HepG2 (cell line): ENCODE results near the gene PLD4. TPM values are rescaled to one million over a fixed set of nuclear protein-coding genes. Genes with fewer than 3 reads are reported as not detected.

Experiments used
- ATAC-seq: fragments of 200-7000 bp; cut with Tn5 transposase; 3 replicates; pipeline ENCODE4 v1.9.1; 2020; ENCODE audit warnings: mild to moderate bottlenecking, moderate library complexity
- BruUV-seq: library from RNA; stranded (reverse); fragments of 400-500 nt; replicated peaks from 2 replicates; lab custom pipeline; 2021; lab: Mats Ljungman, UMichigan
- CTCF ChIA-PET: fragments of 300-600 bp; formaldehyde crosslinking; extraction: SDS; loops from one replicate; lab custom pipeline; 2021; ENCODE audit warnings: low total read pairs, inconsistent platforms, low intra/inter-chr PET ratio; lab: Yijun Ruan, JAX
- POLR2A ChIA-PET: fragments of 350-600 bp; sonication (Branson Sonifier 250); formaldehyde crosslinking; loops from one replicate; lab custom pipeline; 2020; ENCODE audit warnings: antibody characterized with exemption, inconsistent platforms; lab: Yijun Ruan, JAX
- DNase-seq: peaks from one replicate; pipeline ENCODE4 v3.0.0-alpha.2; 2015; ENCODE audit warnings: low spot score
- FAIRE-seq: peaks from 3 replicates; lab custom pipeline; 2011; peaks lifted over from hg19 to GRCh38; lab: Jason Lieb, UNC
- H2AFZ ChIP-seq: one replicate; pipeline ENCODE4 v1.6.1; 2011; ENCODE audit warnings: low read length, inconsistent platforms
- H3K27ac ChIP-seq: fragments of 300-600 bp; 3 replicates; pipeline ENCODE4 v1.8.0; 2011; ENCODE audit warnings: mixed run types, mild to moderate bottlenecking, mixed read lengths, low read length, inconsistent platforms; ENCODE audit not compliant: insufficient read depth; ENCODE audit errors: extremely low read length
- H3K27me3 ChIP-seq, 2 experiments: fragments of 200-600 bp in 1 of 2; 2 replicates in 1 of 2; 3 replicates in 1 of 2; pipeline versions ENCODE4 v1.6.0 to v1.8.0; 2011; ENCODE audit warnings: low read length in 2 of 2, mild to moderate bottlenecking in 2 of 2, moderate library complexity in 2 of 2, inconsistent platforms in 1 of 2; ENCODE audit not compliant: insufficient read depth in 2 of 2, control insufficient read depth in 1 of 2
- H3K36me3 ChIP-seq, 2 experiments: fragments of 200-600 bp in 1 of 2; replicated peaks in 1 of 2; 2 replicates in 1 of 2; 3 replicates in 1 of 2; pipeline versions ENCODE4 v1.5.1 to v1.8.0; 2011; ENCODE audit warnings: low read length in 2 of 2, inconsistent platforms in 1 of 2; ENCODE audit not compliant: insufficient read depth in 2 of 2, control insufficient read depth in 1 of 2
- H3K4me1 ChIP-seq: 2 replicates; pipeline ENCODE4 v1.5.1; 2012; ENCODE audit warnings: low read length, inconsistent platforms; ENCODE audit not compliant: insufficient read depth
- H3K4me2 ChIP-seq: 2 replicates; pipeline ENCODE4 v1.6.0; 2011; ENCODE audit warnings: low read depth, low read length, inconsistent platforms
- H3K4me3 ChIP-seq, 3 experiments: fragments of 200-600 bp in 1 of 3; sonication (generic), shearing (Covaris generic) in 1 of 3; replicated peaks in 1 of 3; 2 replicates each; pipeline ENCODE4 v1.5.1; 2011 to 2016; ENCODE audit warnings: low read length in 3 of 3, inconsistent platforms in 2 of 3, low read depth in 2 of 3, mild to moderate bottlenecking in 2 of 3, control low read depth in 1 of 3, mixed read lengths in 1 of 3; ENCODE audit not compliant: insufficient read depth in 1 of 3
- H3K79me2 ChIP-seq: one replicate; pipeline ENCODE4 v1.6.1; 2011; ENCODE audit warnings: low read length, inconsistent platforms; ENCODE audit not compliant: insufficient read depth
- H3K9ac ChIP-seq: 2 replicates; pipeline ENCODE4 v1.6.0; 2011; ENCODE audit warnings: mild to moderate bottlenecking, low read depth, low read length, inconsistent platforms; ENCODE audit not compliant: insufficient read depth
- H3K9me3 ChIP-seq: 2 replicates; pipeline ENCODE4 v1.5.1; 2012; ENCODE audit warnings: mild to moderate bottlenecking, low read length
- H4K20me1 ChIP-seq: 2 replicates; pipeline ENCODE4 v1.6.0; 2011; ENCODE audit warnings: inconsistent platforms, mild to moderate bottlenecking, low read length, moderate library complexity; ENCODE audit not compliant: insufficient read depth
- AGO2 ChIP-seq: fragments of 200-400 bp; formaldehyde crosslinking; optimal IDR thresholded peaks from 2 replicates; pipeline ENCODE3; 2017; ENCODE audit warnings: mild to moderate bottlenecking, low read depth, low read length, moderate library complexity
- ATF6 ChIP-seq: sonication (generic); formaldehyde crosslinking; conservative IDR thresholded peaks from 2 replicates; pipeline ENCODE4 v1.4.0; 2020; ENCODE audit warnings: missing genetic modification reagents
- BRCA1 ChIP-seq: sonication (generic); formaldehyde crosslinking; IDR thresholded peaks from 2 replicates; pipeline ENCODE4 v1.4.0; 2020; ENCODE audit warnings: missing genetic modification reagents
- PLRG1 ChIP-seq: fragments of 450-650 bp; conservative IDR thresholded peaks from 2 replicates; pipeline ENCODE4 v1.6.1; 2016
- RNF219 ChIP-seq: sonication (generic); formaldehyde crosslinking; IDR thresholded peaks from 2 replicates; pipeline ENCODE4 v1.5.0; 2020; ENCODE audit warnings: mild to moderate bottlenecking, missing genetic modification reagents
- SRSF4 ChIP-seq: fragments of 200-400 bp; formaldehyde crosslinking; IDR thresholded peaks from one replicate; pipeline ENCODE4 v1.6.1; 2018; ENCODE audit warnings: mild to moderate bottlenecking, low read depth, low read length, moderate library complexity; ENCODE audit not compliant: poor library complexity, severe bottlenecking
- TP53 ChIP-seq: sonication (generic); formaldehyde crosslinking; conservative IDR thresholded peaks from 2 replicates; pipeline ENCODE4 v1.4.0; 2020; ENCODE audit warnings: missing genetic modification reagents
- TRIM22 ChIP-seq: fragments of 450-650 bp; IDR thresholded peaks from 2 replicates; pipeline ENCODE4 v1.6.1; 2017
- ZKSCAN1 ChIP-seq: fragments of 150-350 bp; IDR thresholded peaks from 2 replicates; pipeline ENCODE4 v1.6.1; 2014; ENCODE audit warnings: low read length
- WGBS: methylation state at CpG from one replicate; pipeline ENCODE4 v1.1.6; 2017; ENCODE audit warnings: low lambda C conversion rate; 5-methylcytosine and 5-hydroxymethylcytosine counted together
- in situ Hi-C: cut with HindIII; loops from 2 replicates; pipeline ENCODE4 v1.10.0; 2017; ENCODE audit warnings: low pct_unique_long_range_greater_than_20kb; ENCODE audit not compliant: extremely low pct_ligation_motif_present
- intact Hi-C: fragments of 100-400 bp; cut with micrococcal nuclease; formaldehyde crosslinking; loops from one replicate; pipeline ENCODE4 v1.10.0; 2022; ENCODE audit not compliant: unreplicated experiment
- polyA plus RNA-seq, 8 experiments: library from polyadenylated mRNA; depleted of rRNA in 3 of 8; stranded (reverse) in 7 of 8; unstranded in 1 of 8; fragments of >200 nt; fragmentation: Illumina TruSeq in 4 of 8; extraction: Trizol in 4 of 8; gene quantifications; 2 replicates each; pipeline versions ENCODE4 v1.2.1 to v1.2.3, GENCODE V29; 2011 to 2016; ENCODE audit warnings: low read depth in 4 of 8, missing spikeins in 1 of 8, mixed read lengths in 1 of 8; ENCODE audit not compliant: insufficient read depth in 1 of 8
- total RNA-seq, 5 experiments: library from RNA; depleted of rRNA; stranded (reverse); fragments of >200 nt; fragmentation: Illumina TruSeq; extraction: Trizol; gene quantifications; 2 replicates each; pipeline ENCODE4 v1.2.3, GENCODE V29; 2016; ENCODE audit warnings: low read depth in 1 of 5

Gene PLD4
- total and polyA plus RNA-seq, 2 of the 13 experiments (the other 11 are each of a cell fraction or from before 2014, with no cell fraction given), result not detected

DNA sequence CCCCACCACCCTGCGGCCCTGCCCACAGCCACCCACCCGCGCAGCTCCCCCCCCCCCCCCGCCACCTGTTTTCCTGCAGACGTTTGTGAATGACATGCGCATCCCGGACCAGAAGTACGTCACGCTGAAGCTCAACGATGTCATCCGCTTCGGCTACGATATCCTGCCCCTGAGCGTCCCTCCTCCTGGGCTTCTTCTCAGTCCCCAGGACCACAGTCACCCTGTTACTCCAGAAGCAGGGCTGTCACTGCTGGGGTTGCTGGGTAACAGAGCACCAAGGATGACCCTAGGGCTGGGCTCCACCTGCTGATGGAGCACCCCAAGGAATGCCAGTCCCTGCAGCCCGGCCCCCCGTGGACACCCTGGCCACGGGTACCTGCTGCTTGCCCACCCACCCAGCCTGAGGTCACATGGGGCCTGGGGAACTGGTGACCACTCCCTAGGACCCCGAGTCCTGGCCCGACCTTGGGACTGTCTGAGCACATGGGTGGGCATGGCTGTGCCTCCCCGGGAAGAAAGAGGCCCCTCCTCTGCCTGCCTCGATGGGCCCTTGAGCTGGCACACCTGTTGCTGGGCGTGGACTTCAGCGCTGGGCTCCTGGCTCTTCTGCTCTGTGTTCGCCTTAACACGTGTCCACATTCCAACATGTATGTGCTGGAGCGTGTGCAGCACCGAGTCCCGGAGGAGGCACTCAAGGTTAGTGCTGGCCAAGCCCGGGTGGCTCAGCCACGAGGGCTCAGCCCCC is 46.7 kb upstream of the PLD4 start (continued):
- TF ChIP-seq TRIM22 (no peak), PLRG1 (no peak), ZKSCAN1 (no peak), SRSF4 (no peak), ATF6 (CRISPR knock-in tag) (no peak)
- TF ChIP-seq, all 625 proteins: peak for 0

- no peaks in the 10 kb centered on the region for H3K9me3 ChIP-seq
- CTCF ChIA-PET, result no interaction called here
- peaks cover 13 to 28% of the 10 kb centered on the region in 2 experiments; a peak in 4 of 5 replicates for H3K36me3 ChIP-seq
- ATAC-seq, result no peak
- POLR2A ChIA-PET, result no interaction called here
- BruUV-seq, result no TSS peak
- no peaks in the 10 kb centered on the region for H3K27me3 ChIP-seq
- FAIRE-seq, result no peak
- H3K27ac ChIP-seq, result no peak overlapping the region
- H2AFZ ChIP-seq, result no peak overlapping the region
- intact Hi-C loops, result no loop called here
- H3K4me1 ChIP-seq, result no peaks in the 10 kb centered on the region
- DNase-seq, result no peak
- H4K20me1 ChIP-seq, result peaks cover 5% of the 10 kb centered on the region; the same call in 1 of the 2 replicates
- 100% methylated on average over 8 of the region's 14 CpGs for WGBS
- no peak for TF ChIP-seq BRCA1
- no peak for TF ChIP-seq RNF219 (CRISPR knock-in tag)
- TF ChIP-seq TP53 (CRISPR knock-in tag), result no peak
- TF ChIP-seq AGO2, result peak; percentile 71
- TF ChIP-seq, all 625 proteins: peak for 1
- Histone ChIP-seq H3K79me2 (no peaks in the 10 kb centered on the region), H3K4me3 (no peak overlapping the region), H3K9ac (no peak overlapping the region), H3K4me2 (no peak overlapping the region)
- in situ Hi-C loops, result no loop called here
Measured at GRCh38 chr14:104878582-104878981, 46.1 kb upstream of the PLD4 start.
